HTR-8/SVneo (cell line): Measurements from ENCODE around the gene ARHGAP22.
A peak's percentile ranks its signal among the peaks of the same experiment; 100 is the strongest.
"Not testable (repeated sequence)": the region's sequence is repeated elsewhere in the genome, so short reads cannot be mapped to it uniquely, and the experiment has no call there.

Experiments
- DNase-seq: peaks from one replicate; pipeline ENCODE4 v3.0.0; 2011; ENCODE audit warnings: low spot score, mixed read lengths; ENCODE audit not compliant: insufficient read length
- FAIRE-seq: peaks from 2 replicates; lab custom pipeline; 2011; peaks lifted over from hg19 to GRCh38; lab: Jason Lieb, UNC

Gene ARHGAP22

GRCh38 chr10:48604991-48605508, at the start of gene ARHGAP22:
Gene ARHGAP22, minus strand, starts transcription at chr10:48605073. Its CDS starts 277 bp downstream, at chr10:48604796.
- FAIRE-seq (no peak), DNase-seq (peak; percentile 73)

GRCh38 chr10:48653944-48654698, 49.2 kb upstream of the ARHGAP22 start:
- DNase-seq (no peak), FAIRE-seq (no peak)

GRCh38 chr10:48653347-48653746, 48.5 kb upstream of the ARHGAP22 start:
- no peak for DNase-seq
- FAIRE-seq, result no peak

GRCh38 chr10:48652344-48652743, 47.5 kb upstream of the ARHGAP22 start:
- DNase-seq (no peak), FAIRE-seq (no peak)

- DNase-seq (no peak), FAIRE-seq (no peak)
Measured at GRCh38 chr10:48651839-48652238, 47.0 kb upstream of the ARHGAP22 start.

- FAIRE-seq (no peak), DNase-seq (no peak)
Measured at GRCh38 chr10:48651293-48651692, 46.4 kb upstream of the ARHGAP22 start.

GRCh38 chr10:48649349-48649944, 44.6 kb upstream of the ARHGAP22 start:
- no peak for DNase-seq
- no peak for FAIRE-seq

GRCh38 chr10:48648172-48648942, 43.5 kb upstream of the ARHGAP22 start:
- DNase-seq (no peak), FAIRE-seq (no peak)

- DNase-seq, FAIRE-seq: not testable (repeated sequence)
Measured at GRCh38 chr10:48647073-48647472, 42.2 kb upstream of the ARHGAP22 start.

GRCh38 chr10:48645600-48645999, 40.7 kb upstream of the ARHGAP22 start:
- DNase-seq (no peak), FAIRE-seq (no peak)

- DNase-seq, FAIRE-seq: not testable (repeated sequence)
Measured at GRCh38 chr10:48641099-48641690, 36.3 kb upstream of the ARHGAP22 start.

GRCh38 chr10:48640326-48640725, 35.5 kb upstream of the ARHGAP22 start:
- DNase-seq, result no peak
- no peak for FAIRE-seq

GRCh38 chr10:48639632-48640031, 34.8 kb upstream of the ARHGAP22 start:
- no peak for FAIRE-seq

GRCh38 chr10:48638739-48639527, 34.1 kb upstream of the ARHGAP22 start:
- FAIRE-seq, result no peak

More at GRCh38 chr10:48639632-48640031, 34.8 kb upstream of the ARHGAP22 start:
- DNase-seq, result no peak

GRCh38 chr10:48638158-48638557, 33.3 kb upstream of the ARHGAP22 start:
- DNase-seq (no peak), FAIRE-seq (no peak)

More at GRCh38 chr10:48638739-48639527, 34.1 kb upstream of the ARHGAP22 start:
- DNase-seq, result no peak

GRCh38 chr10:48636901-48637300, 32.0 kb upstream of the ARHGAP22 start:
- DNase-seq (no peak), FAIRE-seq (no peak)

GRCh38 chr10:48636231-48636630, 31.4 kb upstream of the ARHGAP22 start:
- DNase-seq, result no peak
- no peak for FAIRE-seq

GRCh38 chr10:48634984-48635557, 30.2 kb upstream of the ARHGAP22 start:
- DNase-seq, result no peak
- no peak for FAIRE-seq
